Ovary (tissue), 3 donors: Measurements from ENCODE around the gene ALDH1A3.

Experiments
- EP300 ChIP-seq: sonication (generic); formaldehyde crosslinking; IDR thresholded peaks from one replicate; pipeline ENCODE4 v1.6.1; 2017; ENCODE audit warnings: antibody characterized with exemption
- POLR2A ChIP-seq: fragments of 450-650 bp; IDR thresholded peaks from one replicate; pipeline ENCODE4 v1.6.1; 2017; ENCODE audit warnings: antibody characterized with exemption, mild to moderate bottlenecking, moderate library complexity
- TF ChIP-seq, protein P1 (sequence below), 3 donors: fragments of 450-650 bp in 2 of 3; fragments of 200-600 bp in 1 of 3; IDR thresholded peaks; one replicate each; pipeline versions ENCODE4 v1.5.1 to v1.8.0; 2016 to 2022; ENCODE audit warnings: antibody characterized with exemption in 3 of 3, mild to moderate bottlenecking in 1 of 3
- donor health status: DM: no; HTN: no; CAD: no.

GRCh38 chr15:100934166-100934565 lies 54.5 kb downstream of the ALDH1A3 start:
- no peak for TF ChIP-seq POLR2A
- TF ChIP-seq, protein P1, sequence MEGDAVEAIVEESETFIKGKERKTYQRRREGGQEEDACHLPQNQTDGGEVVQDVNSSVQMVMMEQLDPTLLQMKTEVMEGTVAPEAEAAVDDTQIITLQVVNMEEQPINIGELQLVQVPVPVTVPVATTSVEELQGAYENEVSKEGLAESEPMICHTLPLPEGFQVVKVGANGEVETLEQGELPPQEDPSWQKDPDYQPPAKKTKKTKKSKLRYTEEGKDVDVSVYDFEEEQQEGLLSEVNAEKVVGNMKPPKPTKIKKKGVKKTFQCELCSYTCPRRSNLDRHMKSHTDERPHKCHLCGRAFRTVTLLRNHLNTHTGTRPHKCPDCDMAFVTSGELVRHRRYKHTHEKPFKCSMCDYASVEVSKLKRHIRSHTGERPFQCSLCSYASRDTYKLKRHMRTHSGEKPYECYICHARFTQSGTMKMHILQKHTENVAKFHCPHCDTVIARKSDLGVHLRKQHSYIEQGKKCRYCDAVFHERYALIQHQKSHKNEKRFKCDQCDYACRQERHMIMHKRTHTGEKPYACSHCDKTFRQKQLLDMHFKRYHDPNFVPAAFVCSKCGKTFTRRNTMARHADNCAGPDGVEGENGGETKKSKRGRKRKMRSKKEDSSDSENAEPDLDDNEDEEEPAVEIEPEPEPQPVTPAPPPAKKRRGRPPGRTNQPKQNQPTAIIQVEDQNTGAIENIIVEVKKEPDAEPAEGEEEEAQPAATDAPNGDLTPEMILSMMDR (IDR thresholded peaks at IDR 0.05): no peak
- TF ChIP-seq EP300: no peak
